NB4 (cell line): Measurements from ENCODE around the gene RNU2-63P.
"Not testable (repeated sequence)": the region's sequence is repeated elsewhere in the genome, so short reads cannot be mapped to it uniquely, and the experiment has no call there.

Experiments
- DNase-seq: peaks from one replicate; pipeline ENCODE4 v3.0.0; 2010; ENCODE audit warnings: low read depth
- H3K4me3 ChIP-seq: one replicate; pipeline ENCODE4 v1.5.1; 2011; ENCODE audit warnings: mild to moderate bottlenecking, low read depth, low read length, moderate library complexity
- MYC ChIP-seq: IDR thresholded peaks from 2 replicates; pipeline ENCODE4 v1.6.1; 2011; ENCODE audit warnings: low read depth, low read length
- POLR2A ChIP-seq: IDR thresholded peaks from 2 replicates; pipeline ENCODE4 v1.6.1; 2011; ENCODE audit warnings: mild to moderate bottlenecking; ENCODE audit not compliant: insufficient read length; ENCODE audit errors: extremely low read depth
- TF ChIP-seq, protein P1 (sequence below): IDR thresholded peaks from 2 replicates; pipeline ENCODE4 v1.6.1; 2011; ENCODE audit warnings: low read depth, low read length
- TF ChIP-seq, protein P2 (sequence below): IDR thresholded peaks from one replicate; pipeline ENCODE4 v1.5.1; 2012; ENCODE audit warnings: low read depth, low read length

RNU2-63P gene

GRCh38 chr2:88010136-88010535, 6.2 kb downstream of the RNU2-63P start:
- H3K4me3 ChIP-seq, result no peak overlapping the region
- no peak for TF ChIP-seq POLR2A
- no peak for TF ChIP-seq MYC
- TF ChIP-seq, protein P1, sequence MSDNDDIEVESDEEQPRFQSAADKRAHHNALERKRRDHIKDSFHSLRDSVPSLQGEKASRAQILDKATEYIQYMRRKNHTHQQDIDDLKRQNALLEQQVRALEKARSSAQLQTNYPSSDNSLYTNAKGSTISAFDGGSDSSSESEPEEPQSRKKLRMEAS, result no peak
- TF ChIP-seq, protein P2, sequence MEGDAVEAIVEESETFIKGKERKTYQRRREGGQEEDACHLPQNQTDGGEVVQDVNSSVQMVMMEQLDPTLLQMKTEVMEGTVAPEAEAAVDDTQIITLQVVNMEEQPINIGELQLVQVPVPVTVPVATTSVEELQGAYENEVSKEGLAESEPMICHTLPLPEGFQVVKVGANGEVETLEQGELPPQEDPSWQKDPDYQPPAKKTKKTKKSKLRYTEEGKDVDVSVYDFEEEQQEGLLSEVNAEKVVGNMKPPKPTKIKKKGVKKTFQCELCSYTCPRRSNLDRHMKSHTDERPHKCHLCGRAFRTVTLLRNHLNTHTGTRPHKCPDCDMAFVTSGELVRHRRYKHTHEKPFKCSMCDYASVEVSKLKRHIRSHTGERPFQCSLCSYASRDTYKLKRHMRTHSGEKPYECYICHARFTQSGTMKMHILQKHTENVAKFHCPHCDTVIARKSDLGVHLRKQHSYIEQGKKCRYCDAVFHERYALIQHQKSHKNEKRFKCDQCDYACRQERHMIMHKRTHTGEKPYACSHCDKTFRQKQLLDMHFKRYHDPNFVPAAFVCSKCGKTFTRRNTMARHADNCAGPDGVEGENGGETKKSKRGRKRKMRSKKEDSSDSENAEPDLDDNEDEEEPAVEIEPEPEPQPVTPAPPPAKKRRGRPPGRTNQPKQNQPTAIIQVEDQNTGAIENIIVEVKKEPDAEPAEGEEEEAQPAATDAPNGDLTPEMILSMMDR, result no peak

DNA sequence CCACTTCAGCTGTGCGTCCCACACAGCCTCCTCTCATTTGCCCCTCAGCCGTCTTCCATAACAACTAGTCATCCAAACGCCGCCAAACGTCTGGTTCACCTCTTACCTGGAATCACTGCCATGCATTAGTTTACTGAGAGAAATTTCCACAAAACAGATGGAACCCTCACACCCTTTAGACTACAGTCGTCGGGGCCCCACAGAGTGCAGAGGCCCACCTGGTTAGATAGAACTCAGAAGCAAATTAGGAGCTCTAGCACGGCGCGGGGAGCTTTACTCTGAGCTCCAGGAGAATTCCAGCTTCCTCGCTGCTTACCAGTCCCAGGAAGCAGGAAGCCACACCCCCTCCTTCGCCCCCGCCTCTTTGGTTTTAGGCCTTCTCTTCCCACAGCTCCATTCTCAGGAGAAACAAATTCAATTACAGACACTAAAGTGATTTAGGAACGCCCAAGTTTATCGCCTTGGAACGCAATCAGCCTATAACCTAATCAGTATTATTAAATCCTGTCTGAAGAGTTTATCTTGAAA, 9.4 kb downstream of the RNU2-63P start:
- DNase-seq, result no peak
- TF ChIP-seq, protein P2, result no peak
- TF ChIP-seq MYC (no peak), POLR2A (no peak)
- TF ChIP-seq, protein P1, result no peak
- no peak overlapping the region for H3K4me3 ChIP-seq

More at GRCh38 chr2:88010136-88010535, 6.2 kb downstream of the RNU2-63P start:
- DNase-seq, result no peak

DNA sequence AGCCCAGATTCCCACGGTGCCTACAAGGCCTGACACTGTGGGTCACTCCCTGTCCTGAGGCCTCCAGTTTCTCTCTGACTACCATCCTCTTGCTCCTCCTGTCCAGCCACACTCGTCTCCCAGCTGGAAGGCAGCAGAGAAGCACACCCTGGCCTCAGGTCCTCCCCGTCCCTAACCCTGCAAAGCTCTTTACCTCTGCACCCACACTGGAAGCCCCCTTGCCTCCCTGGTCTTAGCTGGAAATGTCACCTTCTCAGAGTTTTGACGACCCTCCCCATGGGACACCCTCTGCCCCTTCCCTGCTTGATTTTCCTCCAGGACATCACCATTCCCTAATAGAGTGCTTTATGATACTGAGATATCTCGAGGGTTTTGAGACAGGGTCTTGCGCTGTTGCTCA, 10.6 kb downstream of the RNU2-63P start:
- DNase-seq, result no peak
- H3K4me3 ChIP-seq, result no peak overlapping the region
- TF ChIP-seq POLR2A (no peak), MYC (no peak)
- TF ChIP-seq, protein P2, result no peak
- TF ChIP-seq, protein P1, result no peak

GRCh38 chr2:88003074-88003755, 13.1 kb downstream of the RNU2-63P start:
- H3K4me3 ChIP-seq, result no peak overlapping the region
- TF ChIP-seq, protein P1, result no peak
- no peak for TF ChIP-seq POLR2A
- TF ChIP-seq MYC, result no peak
- DNase-seq, result no peak

DNA sequence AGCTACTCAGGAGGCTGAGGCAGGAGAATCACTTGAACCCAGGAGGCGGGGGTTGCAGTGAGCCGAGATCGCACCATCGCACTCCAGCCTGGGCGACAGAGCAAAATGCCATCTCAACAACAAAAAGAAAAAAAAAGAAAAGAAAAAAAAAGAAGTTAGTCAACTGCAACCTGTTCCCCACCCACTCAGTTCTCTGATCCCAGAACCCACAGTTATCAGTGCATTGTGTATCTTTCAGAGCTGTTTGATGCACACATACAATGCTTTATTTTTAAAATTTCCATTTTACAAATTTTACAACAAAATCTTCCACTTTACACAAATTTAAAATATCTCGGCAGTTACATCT, 14.0 kb downstream of the RNU2-63P start:
- TF ChIP-seq, protein P1, result no peak
- no peak for TF ChIP-seq MYC
- no peak for TF ChIP-seq POLR2A
- TF ChIP-seq, protein P2, result no peak
- H3K4me3 ChIP-seq, result no peak overlapping the region
- no peak for DNase-seq

- not testable (repeated sequence) for H3K4me3 ChIP-seq, DNase-seq
These were observed 15.9 kb downstream of the RNU2-63P start for GRCh38 chr2:88000474-88000873.
